Measurements from ENCODE around the gene PRDM1.

Gene PRDM1

GRCh38 chr6:106154326-106154725 lies 68.2 kb downstream of the PRDM1 start:
- no peaks in the 10 kb centered on the region for H3K79me2 ChIP-seq (ENCODE audit: control insufficient read depth, insufficient read depth, low read length, unreplicated experiment)
- H3K36me3 ChIP-seq (ENCODE audit: insufficient read depth, low read length) = no peaks in the 10 kb centered on the region
- no peak overlapping the region for H3K27ac ChIP-seq (ENCODE audit: low read depth, low read length)
- no peak overlapping the region for H3K4me3 ChIP-seq (ENCODE audit: low read depth, low read length)
- H3K27me3 ChIP-seq (ENCODE audit: insufficient read depth, low read length) = no peaks in the 10 kb centered on the region
- peaks cover 11% of the 10 kb centered on the region for H3K4me1 ChIP-seq (ENCODE audit: control insufficient read depth, insufficient read depth, low read length, unreplicated experiment)
- H2AFZ ChIP-seq (ENCODE audit: low read length, unreplicated experiment) = no peak overlapping the region

GRCh38 chr6:106155219-106155830 lies 69.2 kb downstream of the PRDM1 start:
- Histone ChIP-seq H3K79me2 (ENCODE audit: control insufficient read depth, insufficient read depth, low read length, unreplicated experiment) (no peaks in the 10 kb centered on the region), H3K4me1 (ENCODE audit: control insufficient read depth, insufficient read depth, low read length, unreplicated experiment) (peaks cover 21% of the 10 kb centered on the region), H3K27ac (ENCODE audit: low read depth, low read length) (no peak overlapping the region), H2AFZ (ENCODE audit: low read length, unreplicated experiment) (no peak overlapping the region), H3K36me3 (ENCODE audit: insufficient read depth, low read length) (no peaks in the 10 kb centered on the region), H3K27me3 (ENCODE audit: insufficient read depth, low read length) (no peaks in the 10 kb centered on the region), H3K4me3 (ENCODE audit: low read depth, low read length) (no peak overlapping the region)

DNA sequence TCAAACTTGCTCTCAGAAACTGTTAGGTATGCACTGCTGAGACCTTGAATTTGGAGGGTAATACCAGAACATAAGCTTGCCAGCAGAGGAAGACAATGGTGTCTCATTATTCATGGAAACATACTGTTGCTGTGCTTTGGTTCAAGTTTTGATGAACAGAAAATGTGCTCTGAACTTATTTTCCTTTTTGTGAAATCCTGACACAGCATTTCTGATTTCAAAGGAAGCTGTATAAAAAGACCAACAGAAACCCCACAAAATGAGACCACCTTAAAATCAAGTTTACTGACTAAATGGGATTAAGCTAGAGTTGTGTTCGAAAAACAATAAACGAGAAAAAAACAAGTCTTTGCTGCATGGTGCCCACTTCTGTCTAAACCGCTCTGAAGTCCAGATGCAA lies 70.3 kb downstream of the PRDM1 start:
- Histone ChIP-seq H3K36me3 (ENCODE audit: insufficient read depth, low read length) (no peaks in the 10 kb centered on the region), H3K27me3 (ENCODE audit: insufficient read depth, low read length) (no peaks in the 10 kb centered on the region), H3K79me2 (ENCODE audit: control insufficient read depth, insufficient read depth, low read length, unreplicated experiment) (no peaks in the 10 kb centered on the region), H3K27ac (ENCODE audit: low read depth, low read length) (no peak overlapping the region), H3K4me1 (ENCODE audit: control insufficient read depth, insufficient read depth, low read length, unreplicated experiment) (peaks cover 21% of the 10 kb centered on the region), H3K4me3 (ENCODE audit: low read depth, low read length) (no peak overlapping the region), H2AFZ (ENCODE audit: low read length, unreplicated experiment) (no peak overlapping the region)

DNA sequence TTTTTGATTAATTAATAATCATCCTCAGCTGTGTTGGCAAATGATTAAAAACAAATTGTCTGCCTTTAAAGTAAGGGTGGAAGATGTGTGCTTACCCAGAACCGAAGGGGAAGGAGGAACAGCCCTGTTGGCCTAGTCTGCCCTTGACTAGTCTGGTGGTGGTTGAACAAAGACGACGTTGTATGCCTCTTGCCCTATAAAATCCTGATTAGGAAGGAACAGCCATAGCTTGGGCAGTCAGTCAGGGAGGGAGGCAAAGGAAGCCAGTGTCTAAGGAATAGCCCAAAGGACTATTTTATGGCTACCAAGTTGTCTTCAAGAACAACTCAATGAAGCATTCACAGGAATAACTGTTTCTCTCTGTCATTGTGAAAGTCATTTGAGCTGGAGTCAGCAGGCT lies 70.7 kb downstream of the PRDM1 start:
- Histone ChIP-seq H3K79me2 (ENCODE audit: control insufficient read depth, insufficient read depth, low read length, unreplicated experiment) (no peaks in the 10 kb centered on the region), H2AFZ (ENCODE audit: low read length, unreplicated experiment) (no peak overlapping the region), H3K27ac (ENCODE audit: low read depth, low read length) (no peak overlapping the region), H3K27me3 (ENCODE audit: insufficient read depth, low read length) (no peaks in the 10 kb centered on the region), H3K36me3 (ENCODE audit: insufficient read depth, low read length) (no peaks in the 10 kb centered on the region), H3K4me1 (ENCODE audit: control insufficient read depth, insufficient read depth, low read length, unreplicated experiment) (peaks cover 21% of the 10 kb centered on the region), H3K4me3 (ENCODE audit: low read depth, low read length) (no peak overlapping the region)

DNA sequence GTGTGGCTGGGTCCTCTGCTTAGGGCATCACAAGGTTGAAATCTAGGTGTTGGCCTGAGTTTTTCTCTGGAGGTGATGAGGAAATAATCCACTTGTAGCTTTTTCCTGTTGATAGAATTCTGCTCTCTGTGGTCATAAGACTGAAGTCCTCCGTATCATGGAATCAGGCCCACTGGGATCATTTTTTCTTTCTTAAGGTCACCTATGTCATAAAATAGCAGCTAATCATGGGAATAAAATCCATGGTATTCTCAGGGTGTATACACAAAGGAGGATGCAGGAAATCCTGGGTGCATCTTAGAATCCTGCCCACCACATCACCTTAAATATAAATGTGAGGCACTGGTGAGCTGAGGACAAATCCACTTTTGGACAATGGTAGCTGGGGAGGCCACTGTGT lies 72.7 kb downstream of the PRDM1 start:
- Histone ChIP-seq H3K4me3 (ENCODE audit: low read depth, low read length) (peak overlapping the region; percentile 27; the same call in 1 of the 2 replicates), H3K79me2 (ENCODE audit: control insufficient read depth, insufficient read depth, low read length, unreplicated experiment) (no peaks in the 10 kb centered on the region), H3K27ac (ENCODE audit: low read depth, low read length) (peak overlapping the region; percentile 68), H3K4me1 (ENCODE audit: control insufficient read depth, insufficient read depth, low read length, unreplicated experiment) (peaks cover 36% of the 10 kb centered on the region), H3K36me3 (ENCODE audit: insufficient read depth, low read length) (no peaks in the 10 kb centered on the region), H3K27me3 (ENCODE audit: insufficient read depth, low read length) (no peaks in the 10 kb centered on the region), H2AFZ (ENCODE audit: low read length, unreplicated experiment) (peak overlapping the region; percentile 52)
